Hepatocyte (in vitro differentiated cells): ENCODE data around the gene OR2Z1. TPM values are rescaled to one million over a fixed set of nuclear protein-coding genes. Genes with fewer than 3 reads are reported as not detected.

Experiments
- DNase-seq: peaks from one replicate; pipeline ENCODE4 v3.0.0-alpha.2; 2016; ENCODE audit warnings: low spot score
- H2AFZ ChIP-seq: fragments of 200-600 bp; sonication (generic); 2 replicates; pipeline ENCODE4 v1.6.0; 2016; ENCODE audit warnings: antibody characterized with exemption, mild to moderate bottlenecking
- H3K27ac ChIP-seq: fragments of 200-600 bp; sonication (generic); 2 replicates; pipeline ENCODE4 v1.5.1; 2016; ENCODE audit warnings: mild to moderate bottlenecking
- H3K27me3 ChIP-seq: fragments of 200-600 bp; sonication (generic); 2 replicates; pipeline ENCODE4 v1.6.1; 2016
- H3K36me3 ChIP-seq: fragments of 200-600 bp; sonication (generic); replicated peaks from 2 replicates; pipeline ENCODE4 v1.5.1; 2016; ENCODE audit warnings: low read depth; ENCODE audit not compliant: insufficient read depth
- H3K4me1 ChIP-seq: fragments of 200-600 bp; sonication (generic); 2 replicates; pipeline ENCODE4 v1.5.1; 2016; ENCODE audit warnings: mild to moderate bottlenecking, moderate library complexity; ENCODE audit not compliant: insufficient read depth
- H3K4me2 ChIP-seq: fragments of 200-600 bp; sonication (generic); 2 replicates; pipeline ENCODE4 v1.6.0; 2016
- H3K4me3 ChIP-seq: fragments of 200-600 bp; sonication (generic); 2 replicates; pipeline ENCODE4 v1.5.1; 2016; ENCODE audit warnings: mild to moderate bottlenecking
- H3K79me2 ChIP-seq: fragments of 200-600 bp; sonication (generic); 2 replicates; pipeline ENCODE4 v1.6.0; 2017; ENCODE audit warnings: mild to moderate bottlenecking
- H3K9me2 ChIP-seq: fragments of 200-600 bp; sonication (generic); replicated peaks from 2 replicates; pipeline ENCODE4 v1.6.0; 2017; ENCODE audit warnings: mild to moderate bottlenecking; ENCODE audit not compliant: insufficient read depth
- H3K9me3 ChIP-seq: fragments of 200-600 bp; sonication (generic); 2 replicates; pipeline ENCODE4 v1.5.1; 2016; ENCODE audit warnings: low read depth, mild to moderate bottlenecking
- H4K20me1 ChIP-seq: fragments of 200-600 bp; sonication (generic); 2 replicates; pipeline ENCODE4 v1.6.0; 2016; ENCODE audit warnings: mild to moderate bottlenecking; ENCODE audit not compliant: insufficient read depth, poor library complexity, severe bottlenecking
- EZH2 ChIP-seq: fragments of 200-600 bp; sonication (generic); IDR thresholded peaks from 2 replicates; pipeline ENCODE4 v1.6.1; 2016; ENCODE audit warnings: antibody characterized with exemption, mild to moderate bottlenecking, borderline replicate concordance
- EZH2phosphoT487 ChIP-seq: fragments of 200-600 bp; sonication (generic); IDR thresholded peaks from one replicate; pipeline ENCODE4 v1.6.1; 2018; ENCODE audit warnings: antibody characterized with exemption, mild to moderate bottlenecking, low read depth, moderate library complexity; ENCODE audit not compliant: unreplicated experiment, severe bottlenecking
- WGBS: methylation state at CpG from one replicate; pipeline ENCODE4 v1.1.6; 2016; ENCODE audit warnings: low lambda C conversion rate; ENCODE audit errors: missing lambda C conversion rate; 5-methylcytosine and 5-hydroxymethylcytosine counted together
- polyA plus RNA-seq: library from polyadenylated mRNA; unstranded; fragments of >200 nt; fragmentation: Nextera tagmentation; extraction: Ambion mirVana; gene quantifications from 2 replicates; pipeline ENCODE4 v1.2.1, GENCODE V29; 2016
- total RNA-seq: library from RNA; depleted of rRNA; stranded (reverse); fragments of >200 nt; gene quantifications from 2 replicates; pipeline ENCODE4 v1.2.3, GENCODE V29; 2014
- TF ChIP-seq, protein P1 (sequence below): fragments of 200-600 bp; sonication (generic); IDR thresholded peaks from 2 replicates; pipeline ENCODE4 v1.5.1; 2016; ENCODE audit warnings: antibody characterized with exemption, mild to moderate bottlenecking; ENCODE audit not compliant: poor library complexity

Gene OR2Z1
- total and polyA plus RNA-seq, 2 experiments from 2014 or later = not detected

GRCh38 chr19:8697671-8698432 is 23.6 kb upstream of the OR2Z1 start:
- Histone ChIP-seq H3K79me2 (no peaks in the 10 kb centered on the region), H3K4me3 (no peak overlapping the region), H3K9me2 (no peaks in the 10 kb centered on the region), H4K20me1 (no peaks in the 10 kb centered on the region), H3K4me2 (no peak overlapping the region), H2AFZ (no peak overlapping the region), H3K9me3 (no peaks in the 10 kb centered on the region), H3K27me3 (no peaks in the 10 kb centered on the region), H3K4me1 (no peaks in the 10 kb centered on the region), H3K36me3 (no peaks in the 10 kb centered on the region), H3K27ac (no peak overlapping the region)
- WGBS = 69% methylated on average over 56 of the region's 60 CpGs
- no peak for DNase-seq
- TF ChIP-seq EZH2phosphoT487 = no peak
- TF ChIP-seq, protein P1, sequence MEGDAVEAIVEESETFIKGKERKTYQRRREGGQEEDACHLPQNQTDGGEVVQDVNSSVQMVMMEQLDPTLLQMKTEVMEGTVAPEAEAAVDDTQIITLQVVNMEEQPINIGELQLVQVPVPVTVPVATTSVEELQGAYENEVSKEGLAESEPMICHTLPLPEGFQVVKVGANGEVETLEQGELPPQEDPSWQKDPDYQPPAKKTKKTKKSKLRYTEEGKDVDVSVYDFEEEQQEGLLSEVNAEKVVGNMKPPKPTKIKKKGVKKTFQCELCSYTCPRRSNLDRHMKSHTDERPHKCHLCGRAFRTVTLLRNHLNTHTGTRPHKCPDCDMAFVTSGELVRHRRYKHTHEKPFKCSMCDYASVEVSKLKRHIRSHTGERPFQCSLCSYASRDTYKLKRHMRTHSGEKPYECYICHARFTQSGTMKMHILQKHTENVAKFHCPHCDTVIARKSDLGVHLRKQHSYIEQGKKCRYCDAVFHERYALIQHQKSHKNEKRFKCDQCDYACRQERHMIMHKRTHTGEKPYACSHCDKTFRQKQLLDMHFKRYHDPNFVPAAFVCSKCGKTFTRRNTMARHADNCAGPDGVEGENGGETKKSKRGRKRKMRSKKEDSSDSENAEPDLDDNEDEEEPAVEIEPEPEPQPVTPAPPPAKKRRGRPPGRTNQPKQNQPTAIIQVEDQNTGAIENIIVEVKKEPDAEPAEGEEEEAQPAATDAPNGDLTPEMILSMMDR = no peak
- TF ChIP-seq EZH2 = no peak

- H3K4me2 ChIP-seq = no peak within 1 kb of the TSS
- no peak for DNase-seq
- H2AFZ ChIP-seq = no peak within 1 kb of the TSS
- no peak within 1 kb of the TSS for H3K27ac ChIP-seq
- H3K4me3 ChIP-seq = no peak within 1 kb of the TSS
- TF ChIP-seq EZH2phosphoT487 = no peak
- no peaks in the 10 kb centered on the region for H3K4me1 ChIP-seq
- no peaks in the 10 kb centered on the region for H3K9me2 ChIP-seq
- no peaks in the 10 kb centered on the region for H3K79me2 ChIP-seq
- H4K20me1 ChIP-seq = no peaks in the 10 kb centered on the region
- no peaks in the 10 kb centered on the region for H3K27me3 ChIP-seq
- no peaks in the 10 kb centered on the region for H3K36me3 ChIP-seq
- H3K9me3 ChIP-seq = no peaks in the 10 kb centered on the region
- WGBS = 72% methylated on average over 19 of the region's 23 CpGs
These were observed 22.9 kb upstream of the OR2Z1 start, which contains the start of gene ACTL9 for GRCh38 chr19:8698433-8699063. Gene ACTL9 (minus strand): TSS chr19:8698795. CDS start chr19:8698701, 94 bp downstream.

DNA sequence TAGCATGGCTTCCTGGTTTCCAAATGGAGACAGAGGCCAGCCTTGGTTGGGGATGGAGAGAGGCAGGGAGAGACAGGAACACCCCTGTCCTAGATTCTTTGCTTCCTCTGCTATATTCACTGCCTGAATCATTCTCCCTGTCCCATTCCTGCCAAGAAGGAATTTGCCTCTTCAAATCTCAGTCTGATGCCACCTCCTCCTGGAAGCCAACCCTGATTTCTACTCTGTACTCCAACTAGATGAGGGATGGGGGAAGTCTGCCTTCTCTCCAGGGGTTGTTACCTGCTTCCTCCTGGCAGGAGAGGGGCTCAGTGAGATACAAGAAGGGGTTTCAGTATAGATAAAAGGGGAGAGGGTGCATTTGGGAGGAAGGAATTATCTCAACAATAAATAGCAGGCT is 21.5 kb upstream of the OR2Z1 start:
- H3K4me3 ChIP-seq = no peak overlapping the region
- H4K20me1 ChIP-seq = no peaks in the 10 kb centered on the region
- no peaks in the 10 kb centered on the region for H3K9me3 ChIP-seq
- no peak for DNase-seq
- H2AFZ ChIP-seq = no peak overlapping the region
- no peak overlapping the region for H3K27ac ChIP-seq
- H3K4me2 ChIP-seq = no peak overlapping the region
- H3K9me2 ChIP-seq = no peaks in the 10 kb centered on the region
- H3K27me3 ChIP-seq = no peaks in the 10 kb centered on the region
- no peaks in the 10 kb centered on the region for H3K36me3 ChIP-seq
- H3K4me1 ChIP-seq = no peaks in the 10 kb centered on the region
- H3K79me2 ChIP-seq = no peaks in the 10 kb centered on the region
- TF ChIP-seq EZH2phosphoT487 (no peak), EZH2 (no peak)
- TF ChIP-seq, protein P1 = no peak

- no peak overlapping the region for H3K4me2 ChIP-seq
- H3K79me2 ChIP-seq = no peaks in the 10 kb centered on the region
- 71% methylated on average over 2 of the region's 2 CpGs for WGBS
- no peaks in the 10 kb centered on the region for H4K20me1 ChIP-seq
- no peaks in the 10 kb centered on the region for H3K27me3 ChIP-seq
- no peak overlapping the region for H2AFZ ChIP-seq
- no peaks in the 10 kb centered on the region for H3K9me3 ChIP-seq
- no peaks in the 10 kb centered on the region for H3K9me2 ChIP-seq
- no peaks in the 10 kb centered on the region for H3K36me3 ChIP-seq
- no peak overlapping the region for H3K4me3 ChIP-seq
- no peak for DNase-seq
- no peak overlapping the region for H3K27ac ChIP-seq
- H3K4me1 ChIP-seq = no peaks in the 10 kb centered on the region
- no peak for TF ChIP-seq EZH2phosphoT487
- TF ChIP-seq EZH2 = no peak
- TF ChIP-seq, protein P1 = no peak
These were observed 20.5 kb upstream of the OR2Z1 start for GRCh38 chr19:8700956-8701355.
